DMS79 (cell line): ENCODE measurements around the gene GOLGA6A.
"Not testable (repeated sequence)": the region's sequence is repeated elsewhere in the genome, so short reads cannot be mapped to it uniquely, and the experiment has no call there.

Experiments used
- DNase-seq: peaks from one replicate; lab custom pipeline; 2025; lab: John Stamatoyannopoulos, UW

The GOLGA6A gene

DNA sequence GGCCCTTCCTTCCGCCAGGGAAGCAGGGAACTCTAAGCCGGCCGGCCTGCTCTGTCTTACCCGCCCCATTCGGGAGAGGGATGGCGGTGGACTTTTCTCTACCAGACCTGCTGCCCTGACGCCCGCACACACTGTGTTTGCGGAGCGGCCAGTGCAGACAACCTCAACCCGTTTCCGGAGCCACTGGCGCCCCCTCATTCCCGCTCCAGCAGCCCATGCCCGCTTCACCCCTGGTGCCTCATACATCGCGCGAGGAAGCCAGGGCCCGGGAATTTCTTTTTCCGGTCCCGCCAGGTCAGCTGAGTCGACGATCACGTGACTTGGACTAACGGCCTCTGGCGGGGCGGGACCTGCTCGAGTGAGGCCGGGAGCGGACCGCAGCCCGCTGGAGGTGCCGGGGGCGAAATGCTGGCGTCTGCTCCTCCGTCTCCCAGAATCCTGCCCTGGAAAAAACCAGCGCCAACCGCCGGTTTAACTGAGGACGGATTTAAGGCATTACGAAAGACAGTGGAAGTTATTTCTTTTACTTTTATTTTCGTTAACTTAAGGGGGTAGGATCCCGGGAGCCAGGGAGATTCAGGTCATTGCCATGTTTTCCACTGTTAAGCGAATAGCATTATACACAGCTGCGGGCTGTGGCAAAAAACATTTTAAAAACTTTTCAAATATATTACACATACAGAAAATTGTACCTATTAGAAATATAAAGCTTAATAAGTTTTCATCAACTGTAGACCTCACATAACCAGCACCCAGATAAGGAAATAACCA is 17.8 kb upstream of the GOLGA6A start:
- not testable (repeated sequence) for DNase-seq

DNA sequence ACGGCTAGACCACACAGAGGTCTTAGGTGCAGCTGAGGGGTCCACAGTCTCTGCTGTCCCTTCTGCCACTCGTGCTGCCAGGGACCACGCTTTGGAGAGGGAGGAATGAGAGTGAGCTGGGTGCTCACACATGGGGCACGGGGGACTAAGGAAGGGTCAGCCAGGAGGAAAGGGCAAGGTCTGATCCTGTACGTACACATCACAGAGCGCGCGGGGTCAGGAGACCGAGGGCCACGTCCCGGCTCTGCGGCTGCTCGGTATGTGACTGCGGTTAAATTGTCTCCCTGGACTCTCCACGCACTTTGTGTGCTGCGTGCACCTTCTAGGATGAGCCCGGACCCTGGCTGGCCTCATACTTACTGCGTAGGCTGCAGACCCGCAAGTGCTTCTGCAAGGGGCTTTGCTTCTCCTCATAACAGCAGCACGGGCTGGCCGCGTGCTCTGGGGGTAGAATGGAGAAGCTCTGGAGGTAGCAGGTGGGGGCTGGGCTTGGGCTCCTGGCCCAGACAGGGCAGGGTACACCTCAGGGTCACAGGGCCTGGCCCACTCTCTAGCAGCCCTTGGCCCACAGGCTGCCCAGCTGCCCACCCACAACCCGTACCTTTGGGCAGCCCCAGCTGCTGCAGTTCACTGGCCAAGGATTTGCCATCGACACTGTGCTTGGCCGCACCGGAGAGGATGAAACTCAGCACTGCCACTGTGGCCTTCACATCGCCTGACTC is 14.6 kb upstream of the GOLGA6A start:
- DNase-seq = not testable (repeated sequence)

DNA sequence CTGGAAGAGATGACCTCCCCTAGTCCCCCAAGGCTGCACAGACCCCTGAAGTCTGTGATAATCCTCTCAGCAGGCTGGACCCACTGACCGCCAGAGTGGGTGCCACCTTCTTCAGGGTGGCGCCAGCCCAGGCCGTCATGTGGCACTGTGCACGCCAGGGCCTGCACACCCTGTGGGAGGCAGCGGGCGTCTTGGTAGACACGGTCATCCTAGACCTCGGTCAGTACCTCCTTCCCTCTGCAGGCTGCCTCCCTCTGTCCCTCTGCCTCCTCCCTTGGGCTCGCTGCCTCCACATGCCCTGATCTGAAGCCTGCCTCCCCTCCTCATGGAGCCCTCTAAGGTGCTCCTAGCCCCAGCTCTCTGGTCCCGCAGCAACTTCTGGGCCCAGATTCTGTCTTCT is 13.3 kb upstream of the GOLGA6A start:
- DNase-seq = not testable (repeated sequence)

DNA sequence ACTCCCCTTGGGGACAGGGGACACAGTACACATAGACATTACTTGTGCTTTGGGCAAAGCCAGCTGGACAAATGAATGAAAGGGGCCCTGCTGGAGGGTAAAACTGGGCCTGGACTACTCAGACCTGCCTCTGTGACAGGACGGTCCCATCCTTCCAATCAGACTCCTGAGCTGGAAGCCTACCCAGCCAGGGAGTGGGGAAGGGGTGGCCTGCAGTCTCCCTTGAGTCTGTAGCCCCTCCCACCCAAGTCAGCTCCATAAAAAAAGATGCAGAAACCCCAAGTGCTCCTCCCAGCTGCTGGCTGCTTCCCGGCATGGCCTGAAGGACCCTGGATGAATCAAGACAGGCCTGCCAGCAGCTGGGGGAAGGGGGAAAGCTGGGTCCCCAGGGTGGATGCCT is 12.2 kb upstream of the GOLGA6A start:
- DNase-seq = not testable (repeated sequence)

DNA sequence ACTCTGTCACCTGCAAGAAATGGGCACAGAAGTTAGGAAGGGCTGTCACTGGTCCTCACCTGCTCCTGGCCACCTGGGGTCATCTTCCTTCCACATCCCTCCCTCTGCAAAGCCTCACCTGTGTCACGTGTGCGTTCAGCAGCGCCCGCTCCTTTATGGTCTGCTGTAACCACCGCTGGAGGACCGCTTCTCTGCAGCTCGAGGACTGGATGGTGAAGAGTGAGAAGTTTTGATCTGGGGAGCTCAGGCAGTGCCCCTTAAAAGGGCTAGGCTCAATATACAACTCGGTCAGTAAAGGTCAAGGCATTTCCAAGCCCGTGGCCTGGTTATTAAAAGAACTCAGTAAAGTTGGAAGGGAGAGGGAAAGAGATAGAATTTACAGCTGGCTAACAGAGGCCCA is 6.6 kb downstream of the GOLGA6A start:
- DNase-seq = not testable (repeated sequence)

DNA sequence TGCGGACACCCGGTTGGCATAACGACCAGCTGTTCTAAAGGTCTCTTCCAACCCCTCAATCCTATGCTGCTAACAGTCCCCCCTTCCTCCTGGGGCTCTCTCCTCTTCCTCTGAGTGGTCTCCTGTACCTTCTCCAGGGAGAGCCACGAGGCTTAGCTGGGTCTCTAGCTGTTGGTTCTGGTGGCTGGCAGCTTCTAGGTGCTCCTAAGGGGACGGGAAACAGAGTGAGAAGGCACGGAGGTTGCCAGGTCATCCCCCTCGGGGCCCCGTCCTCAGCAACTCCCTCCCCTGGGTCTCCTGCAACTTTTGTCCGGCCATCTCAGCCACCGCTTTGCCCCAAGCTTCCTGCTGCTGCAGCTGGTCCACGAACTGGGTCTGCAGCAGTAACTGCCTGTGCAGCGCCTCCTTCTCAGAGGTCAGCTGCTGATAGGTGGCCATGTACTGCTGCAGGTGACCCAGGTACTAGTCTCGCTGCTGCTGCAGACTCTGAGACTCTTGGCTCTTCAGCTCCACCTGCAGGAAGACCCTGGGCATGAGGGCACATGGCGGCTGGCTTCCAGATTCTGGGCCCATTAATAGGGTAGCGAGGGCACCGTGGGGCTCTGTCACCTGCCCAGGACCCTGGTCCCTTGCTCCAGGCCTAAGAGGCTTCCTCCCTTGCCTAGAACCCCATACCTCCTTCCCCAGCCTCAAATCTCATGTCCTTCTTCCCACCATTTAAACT is 9.6 kb downstream of the GOLGA6A start:
- not testable (repeated sequence) for DNase-seq

DNA sequence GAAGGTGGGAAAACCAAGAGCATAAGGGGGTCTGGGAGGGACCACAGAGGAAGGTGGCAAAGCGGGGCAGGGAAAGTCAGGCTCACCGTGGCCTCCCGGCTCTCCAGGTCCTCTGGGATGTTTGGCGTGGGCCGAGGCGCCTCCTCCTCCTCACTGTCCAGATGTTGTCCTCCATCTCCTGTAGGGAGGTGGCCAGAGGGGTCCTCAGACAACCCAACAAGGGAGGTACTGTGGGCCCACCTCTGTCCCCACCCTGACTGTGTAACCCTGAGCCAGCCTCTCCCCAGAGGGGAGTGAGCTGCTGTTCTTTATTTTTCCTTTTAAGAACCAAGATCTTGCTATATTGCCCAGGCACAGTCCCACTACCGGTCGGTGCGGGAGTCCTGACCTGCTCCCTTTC is 10.2 kb downstream of the GOLGA6A start:
- not testable (repeated sequence) for DNase-seq

DNA sequence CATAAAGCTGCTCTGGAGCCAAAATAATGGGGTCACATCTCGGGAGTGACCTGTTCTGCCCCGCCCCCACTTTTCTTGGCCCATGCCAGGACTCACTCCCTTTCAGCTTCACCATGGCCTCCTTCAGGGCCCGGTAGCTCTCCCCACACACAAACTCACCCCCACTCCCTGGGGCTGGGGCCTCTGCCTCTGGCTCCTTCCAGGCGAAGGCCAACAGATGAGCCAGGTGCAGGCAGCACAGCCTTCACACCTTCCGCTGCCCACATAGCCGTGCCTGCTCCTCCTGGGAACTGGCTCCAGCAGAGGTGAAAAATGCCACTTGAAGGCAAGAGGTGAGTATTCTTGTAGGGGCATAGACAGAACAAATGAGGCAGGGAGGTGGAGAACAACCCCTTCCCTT is 10.7 kb downstream of the GOLGA6A start:
- not testable (repeated sequence) for DNase-seq

DNA sequence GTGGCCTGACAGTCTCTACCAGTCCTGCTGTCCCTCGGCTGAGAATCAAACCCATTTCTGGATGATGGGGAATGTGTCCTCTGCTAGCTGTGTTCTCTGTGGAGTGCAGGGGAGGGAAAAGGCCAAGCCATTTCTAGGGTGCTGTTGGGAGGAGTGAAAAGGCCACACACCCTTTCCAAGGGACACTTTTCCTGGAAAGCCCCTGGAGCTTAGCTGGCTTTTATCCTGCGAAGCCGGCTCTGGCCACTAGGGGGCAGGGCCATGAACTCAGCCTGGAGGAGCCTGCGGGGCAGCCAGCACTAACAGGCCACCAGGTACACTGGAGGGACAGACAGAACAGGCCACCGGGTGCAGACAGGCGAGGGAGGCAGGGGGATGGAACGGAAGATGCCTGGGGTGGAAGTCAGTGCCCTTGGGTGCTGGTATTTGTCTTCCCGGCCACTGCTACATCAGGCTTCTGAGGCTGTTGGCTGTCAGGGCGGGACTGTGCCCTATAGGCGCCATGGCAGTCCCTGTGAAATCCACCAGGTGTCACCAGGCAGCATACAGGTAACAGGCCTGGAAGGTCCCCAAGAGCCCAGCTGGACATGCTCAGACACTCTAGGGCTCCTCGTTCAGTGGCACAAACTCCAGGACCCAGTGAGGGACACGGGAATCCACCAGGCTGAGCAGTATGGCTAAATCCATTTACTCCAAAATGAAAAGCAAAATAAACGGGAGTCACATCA is 16.5 kb downstream of the GOLGA6A start:
- DNase-seq = not testable (repeated sequence)

DNA sequence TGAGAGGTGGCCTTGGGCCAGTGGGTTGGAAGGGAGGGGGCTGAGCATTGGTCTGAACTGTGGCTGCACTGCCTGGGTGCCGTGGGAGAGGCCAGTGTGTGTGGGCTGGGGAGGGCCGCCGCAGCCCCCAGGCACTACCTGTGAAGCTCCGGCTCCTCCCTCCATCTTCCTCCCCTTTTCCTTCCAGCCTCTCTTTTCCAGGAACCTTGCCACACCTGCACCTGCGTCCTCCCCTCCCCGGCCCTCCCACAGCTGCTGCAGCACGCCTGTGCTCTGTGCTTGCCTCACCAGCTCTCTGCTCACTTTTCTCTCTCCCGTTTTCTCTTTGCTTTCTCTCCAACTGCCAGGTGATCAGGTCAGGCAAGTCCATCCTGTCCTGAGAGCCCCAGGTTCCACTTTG is 17.5 kb downstream of the GOLGA6A start:
- not testable (repeated sequence) for DNase-seq

DNA sequence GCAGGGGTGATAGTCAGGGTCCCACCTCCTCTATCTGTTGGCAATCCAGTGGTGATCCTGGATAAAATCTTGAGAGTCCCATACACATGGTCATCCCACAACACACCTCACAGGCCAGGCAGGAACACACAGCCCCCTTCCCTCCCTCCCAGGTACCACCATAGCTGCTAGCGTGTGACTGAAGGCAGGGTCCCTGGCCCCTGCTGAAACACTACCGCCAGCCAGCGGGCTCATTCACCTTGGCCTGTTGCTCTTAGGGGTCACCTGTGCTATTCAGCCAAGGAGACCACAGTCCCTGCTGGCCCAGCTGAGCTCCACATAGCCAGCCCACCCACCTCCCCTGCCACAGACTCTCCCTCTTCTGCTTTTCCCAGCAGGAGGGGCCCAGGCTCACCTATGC is 18.2 kb downstream of the GOLGA6A start:
- not testable (repeated sequence) for DNase-seq

DNA sequence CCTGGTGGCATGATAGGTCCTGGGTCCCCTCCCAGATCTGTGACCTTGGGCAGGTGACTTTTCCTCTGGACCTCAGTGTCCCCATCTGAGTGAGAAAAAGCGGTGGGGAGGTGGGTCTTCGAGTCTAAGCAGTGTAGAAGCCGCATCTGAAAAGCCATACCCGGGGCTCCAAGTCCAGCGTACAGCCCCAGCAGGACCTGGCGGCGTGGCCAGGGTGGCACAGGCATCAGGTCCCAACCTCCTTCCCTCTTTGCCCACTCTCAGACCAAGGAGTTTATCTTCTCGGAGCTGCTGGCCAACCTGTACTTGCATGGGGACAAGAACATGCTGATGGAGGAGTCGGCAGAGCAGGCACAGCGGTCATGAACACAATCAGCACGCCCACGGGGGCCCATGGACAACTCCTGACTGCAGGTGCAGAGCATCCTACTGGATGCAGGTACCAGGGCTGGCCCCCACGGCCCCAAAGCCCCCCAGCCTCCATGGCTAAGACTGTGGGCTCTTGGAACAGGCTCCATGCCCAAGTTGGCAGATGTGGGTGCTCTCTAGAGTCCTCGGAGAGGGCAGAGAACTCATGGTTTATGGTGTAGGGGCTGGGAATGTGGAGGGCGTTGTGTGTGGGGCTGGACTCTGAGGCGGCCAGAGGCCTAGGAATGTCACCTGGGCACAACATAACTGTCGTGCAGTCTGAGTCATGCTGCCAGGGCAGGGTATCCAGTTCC is 18.8 kb downstream of the GOLGA6A start:
- not testable (repeated sequence) for DNase-seq

DNA sequence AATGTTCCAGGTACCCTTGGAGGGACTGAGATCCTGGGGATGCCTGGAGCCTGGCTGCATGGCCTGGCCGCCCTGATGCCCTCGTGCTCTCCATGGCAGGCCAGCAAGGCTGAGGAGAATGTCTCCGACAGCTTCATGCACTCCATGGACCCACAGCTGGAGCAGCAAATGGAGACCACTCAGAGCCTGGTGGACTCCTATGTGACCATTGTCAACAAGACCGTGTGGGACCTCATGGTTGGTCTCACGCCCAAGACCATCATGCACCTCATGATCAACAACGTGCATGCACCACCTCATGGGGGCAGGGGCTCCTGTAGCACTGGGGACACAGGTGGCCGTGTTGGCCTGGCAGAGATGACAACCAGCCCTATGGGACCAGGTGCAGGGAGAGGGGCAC is 19.7 kb downstream of the GOLGA6A start:
- DNase-seq = no peak

DNA sequence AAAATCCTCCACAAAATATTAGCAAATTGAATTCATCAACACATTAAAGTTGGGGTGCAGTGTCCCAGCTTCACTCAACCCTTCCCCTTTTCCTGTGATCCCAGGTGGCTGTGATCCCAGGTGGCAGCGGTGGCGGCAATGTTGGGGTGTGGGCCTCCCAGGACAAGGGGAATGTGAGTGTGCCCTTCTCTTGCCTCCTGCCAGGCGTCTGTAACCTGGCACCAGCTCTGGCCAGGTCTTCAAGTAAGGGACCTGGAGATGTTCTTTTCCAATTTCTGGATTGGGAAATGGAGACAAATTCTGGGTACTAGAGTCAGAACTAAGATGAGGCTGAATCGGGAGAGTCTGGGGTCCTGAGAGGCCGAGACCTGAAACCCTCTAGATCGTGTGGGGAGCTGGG is 20.1 kb downstream of the GOLGA6A start:
- DNase-seq = no peak

DNA sequence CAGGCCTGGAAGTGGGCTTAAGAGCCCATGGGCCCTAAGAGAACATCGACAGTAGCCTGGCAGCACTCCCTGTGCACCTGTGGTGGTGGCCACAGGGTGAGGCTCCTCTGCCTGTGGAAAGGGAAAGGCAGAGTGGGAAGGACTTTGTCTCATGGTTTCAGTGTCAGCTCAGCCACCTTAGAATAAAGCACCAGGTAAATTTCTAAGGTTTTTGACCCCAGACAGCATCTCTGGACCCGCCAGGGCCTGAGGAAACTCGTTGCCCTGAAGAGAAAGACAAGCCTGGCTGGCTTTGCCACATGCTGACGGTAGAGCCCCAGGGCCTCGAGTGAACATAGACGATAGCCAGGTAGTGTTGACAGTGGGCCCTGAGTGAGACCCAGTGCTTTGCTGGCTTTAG is 22.1 kb downstream of the GOLGA6A start:
- no peak for DNase-seq

DNA sequence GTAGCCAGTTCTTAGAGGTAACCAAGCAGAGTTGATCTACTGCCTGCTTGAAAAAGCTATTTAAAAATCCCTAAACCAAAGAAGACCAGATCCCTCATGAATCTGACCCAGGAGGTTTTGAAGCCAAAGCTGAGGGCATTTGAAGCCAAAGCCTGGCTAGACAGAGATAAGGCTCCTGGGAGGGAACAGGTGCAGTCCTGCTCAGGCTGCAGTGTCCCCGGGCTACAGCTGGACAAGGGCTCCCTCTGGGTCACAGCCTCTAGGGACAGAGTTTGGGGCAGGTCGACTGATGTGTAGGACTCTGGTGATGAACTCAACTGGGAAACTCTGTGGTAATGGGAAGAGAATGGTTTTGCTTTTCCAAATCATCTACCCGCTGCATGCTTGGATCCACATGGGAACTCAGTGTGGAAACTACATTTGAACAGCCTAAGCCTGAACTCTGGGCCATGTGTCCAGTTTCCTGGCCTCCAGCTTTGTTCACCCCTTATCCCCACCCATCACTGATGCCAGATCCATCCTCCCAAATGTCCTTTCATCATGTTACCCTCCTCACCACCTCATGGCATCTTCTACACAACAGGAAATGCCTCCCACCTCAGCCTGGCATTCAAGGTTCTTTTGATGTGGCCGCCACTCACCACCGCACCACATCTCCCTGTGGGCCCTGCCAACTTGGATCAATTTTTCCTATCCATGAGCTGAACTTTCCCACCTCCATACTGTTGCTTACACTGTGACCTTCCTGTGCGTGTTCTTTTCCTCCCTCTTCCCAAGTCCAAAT is 23.1 kb downstream of the GOLGA6A start:
- DNase-seq = not testable (repeated sequence)

DNA sequence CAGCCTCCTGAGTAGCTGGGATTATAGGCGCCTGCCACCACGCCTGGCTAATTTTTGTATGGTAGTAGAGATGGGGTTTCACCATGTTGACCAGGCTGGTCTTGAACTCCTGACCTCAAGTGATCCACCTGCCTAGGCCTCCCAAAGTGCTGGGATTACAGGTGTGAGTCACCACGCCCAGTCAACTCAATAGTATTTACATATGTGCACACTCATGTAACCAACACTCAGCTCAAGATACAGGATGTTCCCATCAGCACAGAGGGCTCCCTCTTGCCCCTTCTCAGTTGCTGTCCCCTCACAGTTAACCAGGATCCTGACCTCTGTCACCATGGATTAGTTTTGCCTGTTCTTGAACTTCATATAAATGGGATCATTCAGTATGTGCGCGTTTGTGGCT is 26.0 kb downstream of the GOLGA6A start:
- DNase-seq = not testable (repeated sequence)

DNA sequence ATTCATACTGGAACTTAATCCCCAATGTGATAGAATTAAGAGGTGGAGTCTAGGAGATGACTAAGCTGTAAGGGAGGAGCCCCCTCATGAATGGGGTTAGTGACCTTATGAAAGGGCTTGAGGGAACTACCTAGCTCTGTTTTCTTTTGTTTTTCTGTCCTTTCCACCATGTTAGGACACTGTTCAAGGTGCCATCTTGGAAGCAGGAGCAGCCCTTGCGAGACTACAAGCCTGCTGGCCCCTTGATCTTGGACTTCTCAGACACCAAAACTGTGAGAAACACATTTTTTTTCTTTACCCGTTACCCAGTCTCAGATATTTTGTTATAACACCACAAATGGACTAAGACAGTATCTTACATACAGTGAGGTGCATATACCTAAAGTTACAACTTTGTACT is 26.5 kb downstream of the GOLGA6A start:
- DNase-seq = no peak

DNA sequence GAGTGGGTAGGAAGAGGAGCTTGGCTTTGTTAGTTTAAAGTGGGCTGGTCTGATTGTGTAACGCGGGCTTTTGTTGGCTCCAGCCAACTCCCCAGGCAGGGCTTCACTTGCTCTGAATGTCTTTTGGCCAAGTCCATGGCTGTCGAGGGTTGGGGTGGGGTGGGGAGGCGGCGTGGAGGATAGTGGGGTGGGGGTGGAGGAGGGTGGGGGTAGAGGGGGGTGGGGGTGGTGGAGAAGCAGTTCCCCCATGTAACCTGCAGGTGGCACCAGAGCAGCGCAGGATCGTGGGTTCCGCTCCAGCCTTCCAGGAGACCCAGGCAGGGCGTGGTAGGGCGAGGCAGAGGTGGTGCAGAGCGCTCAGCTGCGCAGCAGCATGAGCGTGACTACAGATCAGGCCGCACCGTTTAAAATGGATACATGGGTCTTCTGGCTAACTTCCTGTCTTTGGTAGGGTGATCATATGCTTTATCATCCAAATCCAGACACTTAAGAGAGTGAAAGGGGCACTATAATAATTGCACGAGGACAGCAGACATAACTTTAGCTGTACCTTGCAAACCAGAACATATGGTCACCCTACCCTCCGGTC is 28.3 kb downstream of the GOLGA6A start:
- no peak for DNase-seq

DNA sequence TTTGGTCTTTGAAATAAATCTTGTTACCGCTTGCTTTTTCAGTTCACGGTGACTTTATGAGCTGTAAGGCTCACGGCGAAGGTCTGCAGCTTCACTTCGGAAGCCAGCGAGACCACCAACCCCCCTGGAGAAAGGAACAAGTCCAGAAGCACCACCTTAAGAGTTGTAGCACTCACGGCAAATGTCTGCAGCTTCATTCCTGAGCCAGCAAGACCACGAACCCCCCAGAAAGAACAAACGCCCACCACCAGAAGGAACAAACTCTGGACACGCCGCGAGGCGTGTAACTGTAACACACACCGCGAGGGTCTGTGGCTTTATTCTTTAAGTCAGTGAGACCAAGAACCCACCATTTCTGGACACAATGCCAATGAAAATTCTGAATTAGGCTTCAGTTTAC is 28.8 kb downstream of the GOLGA6A start:
- DNase-seq = no peak
